Panc1 (cell line): ENCODE measurements around the gene CDKAL1. TPM values are rescaled to one million over a fixed set of nuclear protein-coding genes. Genes with fewer than 3 reads are reported as not detected.

Experiments used
- ATAC-seq: fragments of 200-7000 bp; cut with Tn5 transposase; 2 replicates; pipeline ENCODE4 v1.9.1; 2020; ENCODE audit warnings: mild to moderate bottlenecking, moderate library complexity
- BruUV-seq: library from RNA; stranded (reverse); fragments of 400-500 nt; replicated peaks from 2 replicates; lab custom pipeline; 2021; lab: Mats Ljungman, UMichigan
- CTCF ChIA-PET: fragments of 300-600 bp; sonication (Branson Sonifier 250); formaldehyde crosslinking; loops from one replicate; lab custom pipeline; 2022; ENCODE audit warnings: antibody characterized with exemption; lab: Charles Lee
- POLR2A ChIA-PET: fragments of 300-600 bp; sonication (Branson Sonifier 250); formaldehyde crosslinking; loops from one replicate; lab custom pipeline; 2022; ENCODE audit warnings: antibody characterized with exemption; lab: Charles Lee
- DNase-seq: peaks from one replicate; pipeline ENCODE4 v3.0.0-alpha.2; 2010; ENCODE audit warnings: low read depth, low spot score
- H3K27ac ChIP-seq: 2 replicates; pipeline ENCODE4 v1.5.1; 2011; ENCODE audit warnings: mild to moderate bottlenecking, low read length, inconsistent platforms
- H3K27me3 ChIP-seq: fragments of 200-500 bp; sonication (Bioruptor generic); 2 replicates; pipeline ENCODE4 v1.6.0; 2014; ENCODE audit warnings: low read length, inconsistent platforms; ENCODE audit not compliant: control insufficient read depth, insufficient read depth
- H3K36me3 ChIP-seq: fragments of 200-500 bp; sonication (Bioruptor generic); 2 replicates; pipeline ENCODE4 v1.5.1; 2014; ENCODE audit warnings: inconsistent platforms, mild to moderate bottlenecking, low read length, moderate library complexity; ENCODE audit not compliant: control insufficient read depth, insufficient read depth
- H3K4me1 ChIP-seq: 2 replicates; pipeline ENCODE4 v1.5.1; 2011; ENCODE audit warnings: inconsistent platforms, mild to moderate bottlenecking, low read length, moderate library complexity; ENCODE audit not compliant: control insufficient read depth, insufficient read depth
- H3K4me3 ChIP-seq, 2 experiments: 2 replicates each; pipeline ENCODE4 v1.5.1; 2011 to 2012; ENCODE audit warnings: low read depth in 2 of 2, low read length in 2 of 2, mild to moderate bottlenecking in 2 of 2, inconsistent platforms in 1 of 2, moderate library complexity in 1 of 2
- H3K9me3 ChIP-seq: fragments of 200-500 bp; sonication (Bioruptor generic); 2 replicates; pipeline ENCODE4 v1.5.1; 2014; ENCODE audit warnings: low read depth, mild to moderate bottlenecking, inconsistent platforms, low read length, moderate library complexity; ENCODE audit not compliant: control insufficient read depth, insufficient read depth
- CTCF ChIP-seq: fragments of 450-650 bp; IDR thresholded peaks from 2 replicates; pipeline ENCODE4 v1.5.1; 2017; ENCODE audit warnings: mild to moderate bottlenecking
- POLR2AphosphoS5 ChIP-seq: IDR thresholded peaks from 2 replicates; pipeline ENCODE4 v1.6.1; 2012; ENCODE audit warnings: mild to moderate bottlenecking, low read depth, low read length, moderate library complexity
- REST ChIP-seq, 2 experiments: IDR thresholded peaks; 2 replicates each; pipeline ENCODE4 v1.6.1; 2011 to 2012; ENCODE audit warnings: low read depth in 2 of 2, control low read depth in 1 of 2, low read length in 1 of 2, mild to moderate bottlenecking in 1 of 2, moderate library complexity in 1 of 2; ENCODE audit not compliant: insufficient read depth in 1 of 2
- SIN3A ChIP-seq: IDR thresholded peaks from 2 replicates; pipeline ENCODE4 v1.6.1; 2012; ENCODE audit warnings: low read depth, mild to moderate bottlenecking, low read length, moderate library complexity, borderline replicate concordance; ENCODE audit not compliant: insufficient read depth
- TCF7L2 ChIP-seq: IDR thresholded peaks from 2 replicates; pipeline ENCODE4 v1.6.1; 2011; ENCODE audit warnings: mild to moderate bottlenecking, low read depth, low read length, inconsistent platforms
- in situ Hi-C: cut with HindIII; loops from 2 replicates; pipeline ENCODE4 v1.10.0; 2016; ENCODE audit warnings: low sequenced_read_pairs, low pct_unique_long_range_greater_than_20kb
- intact Hi-C: fragments of 100-400 bp; cut with micrococcal nuclease; formaldehyde crosslinking; loops from one replicate; pipeline ENCODE4 v1.10.0; 2022; ENCODE audit not compliant: unreplicated experiment
- total RNA-seq: library from RNA; stranded (reverse); gene quantifications from one replicate; pipeline ENCODE4 v1.2.1, GENCODE V29; 2021; ENCODE audit not compliant: unreplicated experiment

CDKAL1 gene
- total RNA-seq, 1 experiment from 2014 or later = 14.5 TPM

- Histone ChIP-seq H3K9me3 (no peaks in the 10 kb centered on the region), H3K27ac (no peak overlapping the region), H3K4me3 (no peak overlapping the region), H3K27me3 (no peaks in the 10 kb centered on the region), H3K4me1 (no peaks in the 10 kb centered on the region), H3K36me3 (no peaks in the 10 kb centered on the region)
- no TSS peak for BruUV-seq
- CTCF ChIA-PET = no interaction called here
- no peak for TF ChIP-seq POLR2AphosphoS5
- TF ChIP-seq TCF7L2 = no peak
- TF ChIP-seq REST (IDR thresholded peaks at IDR 0.05; ENCODE audit: insufficient read depth in 1 of 2, low read depth in 2 of 2, low read length in 1 of 2) = no peak
- TF ChIP-seq CTCF = no peak
- no peak for TF ChIP-seq SIN3A
- ATAC-seq = no peak
- POLR2A ChIA-PET = no interaction called here
- DNase-seq = no peak
- in situ Hi-C loops (no loop called here), intact Hi-C loops (no loop called here)
Observed at GRCh38 chr6:20706238-20706938, 172.1 kb downstream of the CDKAL1 start.

GRCh38 chr6:20706939-20707485, 172.8 kb downstream of the CDKAL1 start:
- TF ChIP-seq CTCF (no peak), SIN3A (no peak), REST (IDR thresholded peaks at IDR 0.05; ENCODE audit: insufficient read depth in 1 of 2, low read depth in 2 of 2, low read length in 1 of 2) (no peak), TCF7L2 (no peak), POLR2AphosphoS5 (no peak)
- Histone ChIP-seq H3K4me3 (no peak overlapping the region), H3K27me3 (no peaks in the 10 kb centered on the region), H3K27ac (no peak overlapping the region), H3K4me1 (no peaks in the 10 kb centered on the region), H3K9me3 (no peaks in the 10 kb centered on the region), H3K36me3 (no peaks in the 10 kb centered on the region)
- ChIA-PET POLR2A (interaction anchor here (0.5 kb wide), 1 partner anchor 21 kb away, joined by 3 read pairs; no protein-coding TSS in a partner anchor), CTCF (no interaction called here)
- ATAC-seq (no peak), DNase-seq (no peak)
- in situ Hi-C loops (no loop called here), intact Hi-C loops (no loop called here)
- no TSS peak for BruUV-seq
